OCI-LY3 (cell line): Measurements from ENCODE around the gene ABLIM3.

Source experiments
- EZH2phosphoT487 ChIP-seq: fragments of 200-600 bp; shearing (Covaris generic); IDR thresholded peaks from 2 replicates; pipeline ENCODE4 v1.6.1; 2018; ENCODE audit warnings: antibody characterized with exemption, mixed run types, low read depth
- TF ChIP-seq, protein P1 (sequence below): fragments of 200-600, 300-600 bp; sonication (generic); IDR thresholded peaks from 2 replicates; pipeline ENCODE4 v1.5.1; 2014; ENCODE audit warnings: antibody characterized with exemption, low read length, low read depth

DNA sequence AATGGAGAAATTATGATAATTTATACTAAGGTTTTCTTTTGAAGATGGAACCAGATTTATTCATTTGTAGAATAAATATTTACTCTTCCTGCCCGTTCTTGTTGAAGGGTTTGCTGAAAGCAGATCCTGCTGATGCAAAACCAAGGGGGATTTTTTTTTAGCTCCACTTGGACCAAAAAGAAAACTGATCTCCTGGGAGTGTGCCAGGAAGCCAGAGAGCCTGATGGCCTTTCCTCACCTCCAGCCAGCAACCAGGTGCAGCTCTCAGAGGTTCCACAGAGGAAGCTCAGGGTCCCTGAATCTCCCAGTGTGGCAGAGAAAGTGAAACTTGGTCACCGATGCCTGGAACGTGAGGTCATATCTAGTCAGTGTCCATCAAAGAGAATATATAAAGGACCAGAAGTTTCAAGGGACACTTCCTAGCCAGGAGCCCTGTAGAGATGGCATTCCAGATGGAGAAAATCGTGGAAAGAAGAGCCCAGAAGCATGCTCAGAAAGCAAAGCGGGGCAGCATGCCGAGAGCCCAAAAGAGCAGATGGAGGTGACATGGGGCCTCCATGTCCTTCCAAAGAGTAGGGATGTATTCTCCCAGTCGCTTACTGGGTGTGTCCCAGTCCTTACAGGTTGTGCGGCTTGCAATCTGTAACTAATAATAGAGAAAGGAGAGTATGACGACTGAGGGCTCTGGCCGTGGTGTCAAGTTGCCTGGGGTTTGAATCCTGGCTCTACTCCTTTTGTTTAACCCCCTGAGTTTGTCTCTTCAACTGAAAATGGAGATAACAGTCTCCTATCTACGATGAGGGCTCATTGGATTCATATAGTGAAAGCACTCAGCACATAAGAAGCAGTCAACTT is 142.6 kb downstream of the ABLIM3 start:
- TF ChIP-seq, protein P1, sequence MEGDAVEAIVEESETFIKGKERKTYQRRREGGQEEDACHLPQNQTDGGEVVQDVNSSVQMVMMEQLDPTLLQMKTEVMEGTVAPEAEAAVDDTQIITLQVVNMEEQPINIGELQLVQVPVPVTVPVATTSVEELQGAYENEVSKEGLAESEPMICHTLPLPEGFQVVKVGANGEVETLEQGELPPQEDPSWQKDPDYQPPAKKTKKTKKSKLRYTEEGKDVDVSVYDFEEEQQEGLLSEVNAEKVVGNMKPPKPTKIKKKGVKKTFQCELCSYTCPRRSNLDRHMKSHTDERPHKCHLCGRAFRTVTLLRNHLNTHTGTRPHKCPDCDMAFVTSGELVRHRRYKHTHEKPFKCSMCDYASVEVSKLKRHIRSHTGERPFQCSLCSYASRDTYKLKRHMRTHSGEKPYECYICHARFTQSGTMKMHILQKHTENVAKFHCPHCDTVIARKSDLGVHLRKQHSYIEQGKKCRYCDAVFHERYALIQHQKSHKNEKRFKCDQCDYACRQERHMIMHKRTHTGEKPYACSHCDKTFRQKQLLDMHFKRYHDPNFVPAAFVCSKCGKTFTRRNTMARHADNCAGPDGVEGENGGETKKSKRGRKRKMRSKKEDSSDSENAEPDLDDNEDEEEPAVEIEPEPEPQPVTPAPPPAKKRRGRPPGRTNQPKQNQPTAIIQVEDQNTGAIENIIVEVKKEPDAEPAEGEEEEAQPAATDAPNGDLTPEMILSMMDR, result no peak
- no peak for TF ChIP-seq EZH2phosphoT487
